Osteoblast (primary cell): ENCODE data around the gene NTSR1. TPM values are rescaled to one million over a fixed set of nuclear protein-coding genes. Genes with fewer than 3 reads are reported as not detected.

Experiments used
- DNase-seq: peaks from one replicate; pipeline ENCODE4 v3.0.0; 2011; ENCODE audit warnings: low spot score, mixed read lengths; ENCODE audit not compliant: insufficient read length; ENCODE audit errors: missing footprints
- H2AFZ ChIP-seq: 2 replicates; pipeline ENCODE4 v1.6.0; 2011; ENCODE audit warnings: mild to moderate bottlenecking, low read length
- H3K27ac ChIP-seq: 2 replicates; pipeline ENCODE4 v1.5.1; 2011; ENCODE audit warnings: mild to moderate bottlenecking, low read depth, low read length, moderate library complexity
- H3K27me3 ChIP-seq: 2 replicates; pipeline ENCODE4 v1.6.0; 2012; ENCODE audit warnings: mild to moderate bottlenecking, control low read depth, inconsistent platforms, low read length, moderate library complexity; ENCODE audit not compliant: insufficient read depth
- H3K36me3 ChIP-seq: 2 replicates; pipeline ENCODE4 v1.5.1; 2011; ENCODE audit warnings: mild to moderate bottlenecking, low read length, control low read depth, moderate library complexity; ENCODE audit not compliant: insufficient read depth
- H3K4me1 ChIP-seq: 2 replicates; pipeline ENCODE4 v1.5.1; 2011; ENCODE audit warnings: mild to moderate bottlenecking, low read length, control low read depth, moderate library complexity; ENCODE audit not compliant: insufficient read depth
- H3K4me2 ChIP-seq: 2 replicates; pipeline ENCODE4 v1.6.0; 2011; ENCODE audit warnings: mild to moderate bottlenecking, low read length; ENCODE audit not compliant: insufficient read depth
- H3K4me3 ChIP-seq: fragments of 200-600 bp; sonication (generic); 3 replicates; pipeline ENCODE4 v1.5.1; 2012; ENCODE audit warnings: mild to moderate bottlenecking, low read length, inconsistent platforms; ENCODE audit not compliant: insufficient read depth
- H3K79me2 ChIP-seq: 2 replicates; pipeline ENCODE4 v1.6.0; 2012; ENCODE audit warnings: mild to moderate bottlenecking, low read length, control low read depth, inconsistent platforms; ENCODE audit not compliant: insufficient read depth
- H3K9me3 ChIP-seq: 2 replicates; pipeline ENCODE4 v1.5.1; 2011; ENCODE audit warnings: low read depth, low read length, control low read depth
- H4K20me1 ChIP-seq: 2 replicates; pipeline ENCODE4 v1.6.0; 2012; ENCODE audit warnings: mild to moderate bottlenecking, low read length, control low read depth; ENCODE audit not compliant: insufficient read depth
- total RNA-seq: library from RNA; depleted of rRNA; stranded (reverse); fragments of >200 nt; gene quantifications from 2 replicates; pipeline ENCODE4 v1.2.3, GENCODE V29; 2012
- TF ChIP-seq, protein P1 (sequence below): IDR thresholded peaks from 2 replicates; pipeline ENCODE4 v1.5.1; 2011; ENCODE audit warnings: mild to moderate bottlenecking, low read depth, low read length, moderate library complexity; ENCODE audit errors: extremely low read depth

The NTSR1 gene
- total RNA-seq, 1 donor = not detected

DNA sequence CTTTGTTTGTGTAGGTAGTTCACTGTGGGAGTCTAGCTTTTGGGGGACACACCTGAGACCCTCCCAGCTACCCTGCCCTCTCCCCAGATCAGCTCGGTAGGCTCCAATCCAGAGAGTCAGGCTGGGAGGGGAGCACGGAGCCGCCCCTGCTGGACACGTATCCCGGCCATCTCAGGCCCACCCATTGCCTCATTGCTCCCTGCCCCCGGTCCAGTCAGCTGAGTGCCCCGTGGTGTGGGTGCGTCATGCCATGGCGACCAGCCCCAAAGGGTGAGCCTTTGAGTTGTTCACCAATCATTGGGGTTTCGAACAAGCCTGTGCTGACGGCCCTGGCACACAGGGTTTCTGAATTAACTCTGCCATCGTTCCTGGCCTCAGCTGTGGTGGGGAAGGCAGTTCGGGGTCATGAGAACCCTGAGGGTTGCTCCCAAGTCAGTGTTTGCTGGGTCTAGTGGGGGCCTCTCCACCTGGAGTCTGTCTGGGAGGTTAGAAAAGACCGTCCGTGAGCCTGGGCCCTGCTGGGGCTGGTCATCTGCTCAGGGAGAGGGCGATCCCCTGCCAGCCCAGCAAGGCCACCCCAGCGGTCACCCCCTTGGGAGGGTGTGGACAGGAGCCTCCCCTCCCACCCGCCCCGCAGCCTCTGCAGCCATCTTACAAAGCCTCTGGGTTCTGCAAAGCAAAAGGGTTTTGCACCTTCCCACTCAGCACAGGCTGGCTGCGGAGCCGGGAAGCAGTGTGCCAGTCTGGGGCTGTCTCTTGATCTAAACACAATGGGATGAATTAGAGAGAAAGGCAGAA, 34.5 kb downstream of the NTSR1 start:
- peaks cover 12% of the 10 kb centered on the region for H3K4me1 ChIP-seq
- no peak overlapping the region for H3K4me3 ChIP-seq
- no peaks in the 10 kb centered on the region for H3K9me3 ChIP-seq
- peaks cover 13% of the 10 kb centered on the region for H3K27me3 ChIP-seq
- no peak overlapping the region for H2AFZ ChIP-seq
- no peaks in the 10 kb centered on the region for H3K79me2 ChIP-seq
- H3K27ac ChIP-seq = no peak overlapping the region
- H3K36me3 ChIP-seq = no peaks in the 10 kb centered on the region
- H3K4me2 ChIP-seq = no peak overlapping the region
- peak; percentile 30 for DNase-seq
- TF ChIP-seq, protein P1, sequence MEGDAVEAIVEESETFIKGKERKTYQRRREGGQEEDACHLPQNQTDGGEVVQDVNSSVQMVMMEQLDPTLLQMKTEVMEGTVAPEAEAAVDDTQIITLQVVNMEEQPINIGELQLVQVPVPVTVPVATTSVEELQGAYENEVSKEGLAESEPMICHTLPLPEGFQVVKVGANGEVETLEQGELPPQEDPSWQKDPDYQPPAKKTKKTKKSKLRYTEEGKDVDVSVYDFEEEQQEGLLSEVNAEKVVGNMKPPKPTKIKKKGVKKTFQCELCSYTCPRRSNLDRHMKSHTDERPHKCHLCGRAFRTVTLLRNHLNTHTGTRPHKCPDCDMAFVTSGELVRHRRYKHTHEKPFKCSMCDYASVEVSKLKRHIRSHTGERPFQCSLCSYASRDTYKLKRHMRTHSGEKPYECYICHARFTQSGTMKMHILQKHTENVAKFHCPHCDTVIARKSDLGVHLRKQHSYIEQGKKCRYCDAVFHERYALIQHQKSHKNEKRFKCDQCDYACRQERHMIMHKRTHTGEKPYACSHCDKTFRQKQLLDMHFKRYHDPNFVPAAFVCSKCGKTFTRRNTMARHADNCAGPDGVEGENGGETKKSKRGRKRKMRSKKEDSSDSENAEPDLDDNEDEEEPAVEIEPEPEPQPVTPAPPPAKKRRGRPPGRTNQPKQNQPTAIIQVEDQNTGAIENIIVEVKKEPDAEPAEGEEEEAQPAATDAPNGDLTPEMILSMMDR = no peak
- no peaks in the 10 kb centered on the region for H4K20me1 ChIP-seq

DNA sequence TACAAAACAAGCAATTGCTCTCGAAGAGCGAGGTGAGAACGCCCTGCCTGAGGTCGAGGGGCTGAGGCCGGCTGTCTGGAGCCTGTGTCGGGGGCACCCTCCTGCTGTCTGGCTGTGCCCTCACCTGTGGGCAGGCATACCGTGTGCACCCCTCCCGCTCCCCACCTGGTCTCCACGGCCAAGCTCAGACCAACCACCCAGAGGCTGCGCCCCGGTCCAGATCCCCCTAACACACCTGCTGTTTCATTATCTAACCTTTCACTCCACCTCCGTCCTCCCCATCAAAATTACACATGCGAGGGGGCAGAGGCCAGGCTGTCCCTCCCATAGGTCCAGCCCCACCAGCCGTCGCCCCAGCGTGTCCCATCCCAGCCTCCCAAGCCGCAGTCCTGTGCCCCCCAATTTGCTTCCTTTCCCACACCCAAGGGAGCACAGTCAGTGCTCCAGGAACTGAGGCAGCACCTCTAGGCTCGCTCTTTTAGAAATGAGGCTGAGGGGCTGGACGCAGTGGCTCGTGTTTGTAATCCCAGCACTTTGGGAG, 35.2 kb downstream of the NTSR1 start:
- peak; percentile 34 for DNase-seq
- Histone ChIP-seq H2AFZ (no peak overlapping the region), H3K79me2 (no peaks in the 10 kb centered on the region), H3K4me3 (no peak overlapping the region), H3K36me3 (no peaks in the 10 kb centered on the region), H4K20me1 (no peaks in the 10 kb centered on the region), H3K4me1 (peaks cover 12% of the 10 kb centered on the region), H3K27ac (no peak overlapping the region), H3K27me3 (peaks cover 13% of the 10 kb centered on the region), H3K9me3 (no peaks in the 10 kb centered on the region), H3K4me2 (no peak overlapping the region)
- TF ChIP-seq, protein P1 = no peak

DNA sequence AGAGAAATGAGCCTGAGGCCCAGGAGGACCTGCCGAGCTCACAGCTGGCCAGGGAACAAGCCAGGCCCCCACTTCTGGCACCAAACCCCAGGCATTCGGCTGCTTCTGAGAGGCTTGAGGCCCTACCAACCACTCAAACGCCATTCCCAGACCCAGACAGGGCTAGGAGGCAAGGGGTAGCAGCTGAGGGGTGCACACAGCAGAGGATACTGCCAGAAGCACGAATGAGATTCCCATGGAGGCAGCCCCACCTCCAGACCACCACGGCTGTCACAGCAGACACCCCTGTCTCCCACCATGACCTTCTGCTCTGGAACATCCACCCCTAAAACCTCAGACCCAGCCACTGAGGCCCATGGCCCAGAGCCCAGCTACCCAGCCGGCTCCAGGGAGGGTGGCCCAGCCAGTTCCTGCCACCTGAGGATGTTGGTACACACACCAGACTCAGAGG, 36.1 kb downstream of the NTSR1 start:
- no peaks in the 10 kb centered on the region for H3K9me3 ChIP-seq
- peaks cover 13% of the 10 kb centered on the region for H3K27me3 ChIP-seq
- TF ChIP-seq, protein P1 = no peak
- H3K79me2 ChIP-seq = no peaks in the 10 kb centered on the region
- DNase-seq = peak; percentile 58
- no peaks in the 10 kb centered on the region for H4K20me1 ChIP-seq
- H3K4me2 ChIP-seq = no peak overlapping the region
- no peak overlapping the region for H3K27ac ChIP-seq
- no peak overlapping the region for H2AFZ ChIP-seq
- H3K4me1 ChIP-seq = peaks cover 12% of the 10 kb centered on the region
- H3K4me3 ChIP-seq = no peak overlapping the region
- no peaks in the 10 kb centered on the region for H3K36me3 ChIP-seq

DNA sequence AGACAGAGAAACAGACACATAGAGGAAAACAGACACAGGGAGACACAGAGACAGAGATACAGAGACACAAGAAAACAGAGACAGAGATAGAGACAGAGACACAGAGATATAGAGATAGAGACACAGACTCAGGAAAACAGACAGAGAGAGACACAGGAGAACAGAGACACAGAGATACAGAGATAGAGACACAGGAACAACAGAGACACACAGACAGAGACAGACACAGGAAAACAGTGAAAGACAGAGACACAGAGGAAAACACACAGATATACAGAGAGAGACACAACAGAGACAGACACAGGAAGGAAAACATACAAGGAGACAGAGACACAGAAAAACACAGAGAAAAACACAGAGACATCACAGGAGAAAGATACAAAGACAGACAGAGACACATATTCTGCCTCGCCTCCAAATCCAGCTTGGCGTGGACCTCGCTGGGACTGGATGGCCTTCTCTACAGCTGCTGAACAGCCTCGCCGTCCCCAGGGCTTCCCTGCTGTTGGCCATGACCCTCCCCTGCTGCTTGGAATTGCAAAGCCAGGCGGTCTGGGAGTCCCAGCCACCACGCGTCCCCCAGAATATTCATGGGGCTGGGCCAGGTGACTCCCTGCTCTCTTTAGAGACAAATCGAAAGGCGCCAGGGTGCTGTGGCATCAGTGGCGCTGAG, 36.8 kb downstream of the NTSR1 start:
- Histone ChIP-seq H4K20me1 (no peaks in the 10 kb centered on the region), H3K27ac (no peak overlapping the region), H2AFZ (no peak overlapping the region), H3K9me3 (no peaks in the 10 kb centered on the region), H3K36me3 (no peaks in the 10 kb centered on the region), H3K27me3 (peaks cover 13% of the 10 kb centered on the region), H3K4me2 (no peak overlapping the region), H3K4me1 (peaks cover 7% of the 10 kb centered on the region), H3K4me3 (no peak overlapping the region), H3K79me2 (no peaks in the 10 kb centered on the region)
- peak; percentile 35 for DNase-seq
- TF ChIP-seq, protein P1 = no peak
